Endothelial cell (in vitro differentiated cells): ENCODE data around the gene NXPE3. TPM values are rescaled to one million over a fixed set of nuclear protein-coding genes. Genes with fewer than 3 reads are reported as not detected.
A peak's percentile ranks its signal among the peaks of the same experiment; 100 is the strongest.

Source experiments
- DNase-seq: peaks from one replicate; pipeline ENCODE4 v3.0.0; 2021; ENCODE audit warnings: low spot score
- H3K27ac Mint-ChIP-seq: one replicate; pipeline ENCODE4 v1.8.0; 2021; ENCODE audit warnings: mixed read lengths, inconsistent platforms; ENCODE audit not compliant: unreplicated experiment
- H3K27me3 Mint-ChIP-seq: one replicate; pipeline ENCODE4 v1.8.0; 2021; ENCODE audit warnings: mild to moderate bottlenecking, moderate library complexity, mixed read lengths, inconsistent platforms; ENCODE audit not compliant: unreplicated experiment
- H3K36me3 Mint-ChIP-seq: one replicate; pipeline ENCODE4 v1.8.0; 2021; ENCODE audit warnings: mild to moderate bottlenecking, low read depth, mixed read lengths, inconsistent platforms; ENCODE audit not compliant: unreplicated experiment
- H3K4me1 Mint-ChIP-seq: one replicate; pipeline ENCODE4 v1.8.0; 2021; ENCODE audit warnings: mild to moderate bottlenecking, mixed read lengths, inconsistent platforms; ENCODE audit not compliant: unreplicated experiment
- H3K4me3 Mint-ChIP-seq: one replicate; pipeline ENCODE4 v1.8.0; 2021; ENCODE audit warnings: mild to moderate bottlenecking, mixed read lengths, inconsistent platforms; ENCODE audit not compliant: unreplicated experiment
- H3K9me3 Mint-ChIP-seq: one replicate; pipeline ENCODE4 v1.8.0; 2021; ENCODE audit warnings: mixed read lengths, inconsistent platforms; ENCODE audit not compliant: unreplicated experiment
- CTCF ChIP-seq: fragments of 200-600 bp; sonication (generic); IDR thresholded peaks from one replicate; pipeline ENCODE4 v1.5.0; 2021; ENCODE audit warnings: antibody characterized with exemption; ENCODE audit not compliant: unreplicated experiment
- total RNA-seq: library from RNA; stranded (reverse); fragmentation: NEBNext Ultra II Directional; extraction: Animal tissue kit (Norgen Biotek cat#: 25700); gene quantifications from one replicate; pipeline ENCODE4 v1.2.1, GENCODE V29; 2021; ENCODE audit not compliant: unreplicated experiment

NXPE3 gene
- total RNA-seq, 1 donor from 2014 or later: 20.3 TPM

- Mint-ChIP-seq H3K4me1 (no peaks in the 10 kb centered on the region), H3K27ac (no peak overlapping the region), H3K36me3 (peaks cover 11% of the 10 kb centered on the region), H3K9me3 (no peaks in the 10 kb centered on the region), H3K4me3 (no peak overlapping the region), H3K27me3 (no peaks in the 10 kb centered on the region)
- TF ChIP-seq CTCF: peak; percentile 92
- DNase-seq: peak; percentile 40
Observed at GRCh38 chr3:101803173-101803782, 24.3 kb downstream of the NXPE3 start.

- no peak for TF ChIP-seq CTCF
- Mint-ChIP-seq H3K27ac (no peak overlapping the region), H3K4me3 (no peak overlapping the region), H3K27me3 (no peaks in the 10 kb centered on the region), H3K9me3 (no peaks in the 10 kb centered on the region), H3K36me3 (peaks cover 11% of the 10 kb centered on the region), H3K4me1 (no peaks in the 10 kb centered on the region)
- no peak for DNase-seq
Observed at GRCh38 chr3:101803939-101804338, 24.9 kb downstream of the NXPE3 start.

GRCh38 chr3:101806491-101806890, 27.5 kb downstream of the NXPE3 start:
- H3K27ac Mint-ChIP-seq: no peak overlapping the region
- H3K9me3 Mint-ChIP-seq: no peaks in the 10 kb centered on the region
- peaks cover 8% of the 10 kb centered on the region for H3K4me1 Mint-ChIP-seq
- H3K27me3 Mint-ChIP-seq: no peaks in the 10 kb centered on the region
- DNase-seq: no peak
- no peak overlapping the region for H3K4me3 Mint-ChIP-seq
- H3K36me3 Mint-ChIP-seq: peaks cover 8% of the 10 kb centered on the region
- TF ChIP-seq CTCF: no peak

- H3K27me3 Mint-ChIP-seq: no peaks in the 10 kb centered on the region
- no peak for DNase-seq
- peaks cover 3% of the 10 kb centered on the region for H3K36me3 Mint-ChIP-seq
- H3K27ac Mint-ChIP-seq: no peak overlapping the region
- H3K4me3 Mint-ChIP-seq: no peak overlapping the region
- no peak for TF ChIP-seq CTCF
- H3K9me3 Mint-ChIP-seq: no peaks in the 10 kb centered on the region
- H3K4me1 Mint-ChIP-seq: peaks cover 8% of the 10 kb centered on the region
Observed at GRCh38 chr3:101807888-101808287, 28.9 kb downstream of the NXPE3 start.

GRCh38 chr3:101809178-101810021, 30.4 kb downstream of the NXPE3 start:
- peak overlapping the region; percentile 93 for H3K27ac Mint-ChIP-seq
- no peak overlapping the region for H3K4me3 Mint-ChIP-seq
- DNase-seq: peak; percentile 37
- peaks cover 3% of the 10 kb centered on the region for H3K36me3 Mint-ChIP-seq
- H3K9me3 Mint-ChIP-seq: no peaks in the 10 kb centered on the region
- peak; percentile 88 for TF ChIP-seq CTCF
- peaks cover 8% of the 10 kb centered on the region for H3K4me1 Mint-ChIP-seq
- H3K27me3 Mint-ChIP-seq: no peaks in the 10 kb centered on the region
